Caco-2 (cell line): Measurements from ENCODE around the gene HOXC12. TPM values are rescaled to one million over a fixed set of nuclear protein-coding genes. Genes with fewer than 3 reads are reported as not detected.
A peak's percentile ranks its signal among the peaks of the same experiment; 100 is the strongest.

Experiments
- BruUV-seq: library from RNA; stranded (reverse); fragments of 400-500 nt; replicated peaks from 2 replicates; lab custom pipeline; 2021; lab: Mats Ljungman, UMichigan
- CTCF ChIA-PET: fragments of 300-600 bp; sonication (Branson Sonifier 250); formaldehyde crosslinking; loops from one replicate; lab custom pipeline; 2022; ENCODE audit warnings: antibody characterized with exemption; lab: Charles Lee
- POLR2A ChIA-PET: fragments of 300-600 bp; sonication (Branson Sonifier 250); formaldehyde crosslinking; loops from one replicate; lab custom pipeline; 2022; ENCODE audit warnings: antibody characterized with exemption; lab: Charles Lee
- DNase-seq, 2 experiments: peaks; one replicate each; pipeline versions ENCODE4 v3.0.0 to v3.0.0-alpha.2; 2020 to 2022
- H3K27me3 ChIP-seq: replicated peaks from 2 replicates; pipeline ENCODE4 v1.6.0; 2011; ENCODE audit warnings: low read length; ENCODE audit not compliant: control insufficient read depth, insufficient read depth
- H3K36me3 ChIP-seq: 2 replicates; pipeline ENCODE4 v1.5.1; 2011; ENCODE audit warnings: low read length; ENCODE audit not compliant: control insufficient read depth, insufficient read depth
- H3K4me1 ChIP-seq: fragments of 250-450 bp; sonication (Bioruptor Pico); 2 replicates; pipeline ENCODE4 v1.5.1; 2020; ENCODE audit warnings: mild to moderate bottlenecking
- H3K4me3 ChIP-seq: 2 replicates; pipeline ENCODE4 v1.5.1; 2011; ENCODE audit warnings: low read depth, mild to moderate bottlenecking, control low read depth, low read length
- H3K9me3 ChIP-seq: fragments of 250-450 bp; sonication (Bioruptor Pico); 2 replicates; pipeline ENCODE4 v1.5.1; 2020; ENCODE audit warnings: mild to moderate bottlenecking, moderate library complexity
- H3K27ac Mint-ChIP-seq: one replicate; pipeline ENCODE4 v1.8.0; 2022; ENCODE audit warnings: mixed read lengths; ENCODE audit not compliant: unreplicated experiment
- H3K27me3 Mint-ChIP-seq: one replicate; pipeline ENCODE4 v1.8.0; 2022; ENCODE audit warnings: mixed read lengths; ENCODE audit not compliant: insufficient read depth, unreplicated experiment
- H3K36me3 Mint-ChIP-seq: one replicate; pipeline ENCODE4 v1.8.0; 2022; ENCODE audit warnings: mild to moderate bottlenecking, mixed read lengths; ENCODE audit not compliant: insufficient read depth, unreplicated experiment
- H3K4me1 Mint-ChIP-seq: one replicate; pipeline ENCODE4 v1.8.0; 2022; ENCODE audit warnings: low read depth, mixed read lengths; ENCODE audit not compliant: unreplicated experiment
- H3K4me3 Mint-ChIP-seq: one replicate; pipeline ENCODE4 v1.8.0; 2022; ENCODE audit warnings: mild to moderate bottlenecking, moderate library complexity, mixed read lengths; ENCODE audit not compliant: unreplicated experiment
- H3K9me3 Mint-ChIP-seq: one replicate; pipeline ENCODE4 v1.8.0; 2022; ENCODE audit warnings: mixed read lengths; ENCODE audit not compliant: unreplicated experiment
- CTCF ChIP-seq, 2 experiments: fragments of 200-600 bp in 1 of 2; IDR thresholded peaks; 1 replicate in 1 of 2; 2 replicates in 1 of 2; pipeline versions ENCODE4 v1.5.1 to v1.8.0; 2011 to 2022; ENCODE audit warnings: antibody characterized with exemption in 1 of 2, control low read depth in 1 of 2, inconsistent platforms in 1 of 2, low read depth in 1 of 2, low read length in 1 of 2, mild to moderate bottlenecking in 1 of 2, moderate library complexity in 1 of 2; ENCODE audit not compliant: insufficient read depth in 1 of 2, severe bottlenecking in 1 of 2, unreplicated experiment in 1 of 2
- intact Hi-C: fragments of 100-400 bp; cut with micrococcal nuclease; formaldehyde crosslinking; loops from one replicate; pipeline ENCODE4 v1.10.0; 2022; ENCODE audit not compliant: unreplicated experiment
- total RNA-seq: library from RNA; stranded (reverse); gene quantifications from 2 replicates; pipeline ENCODE4 v1.2.3, GENCODE V29; 2022

HOXC12 gene
- total RNA-seq, 1 experiment from 2014 or later = 10.3 TPM

GRCh38 chr12:53982648-53983567, 28.2 kb downstream of the HOXC12 start:
- Mint-ChIP-seq H3K27ac (no peak overlapping the region), H3K4me3 (no peak overlapping the region), H3K36me3 (peaks cover 9% of the 10 kb centered on the region), H3K4me1 (peaks cover 23% of the 10 kb centered on the region), H3K9me3 (no peaks in the 10 kb centered on the region), H3K27me3 (no peaks in the 10 kb centered on the region)
- TF ChIP-seq CTCF (IDR thresholded peaks at IDR 0.05; ENCODE audit: insufficient read depth in 1 of 2, low read depth in 1 of 2, low read length in 1 of 2, severe bottlenecking in 1 of 2, unreplicated experiment in 1 of 2) = no peak
- H3K4me3 ChIP-seq = no peak overlapping the region
- no peaks in the 10 kb centered on the region for H3K27me3 ChIP-seq
- no peaks in the 10 kb centered on the region for H3K9me3 ChIP-seq
- POLR2A ChIA-PET = no interaction called here
- peaks cover 43% of the 10 kb centered on the region for H3K4me1 ChIP-seq
- H3K36me3 ChIP-seq = no peaks in the 10 kb centered on the region; the same call in 1 of the 2 replicates
- no TSS peak for BruUV-seq
- DNase-seq = no peak
- CTCF ChIA-PET = no interaction called here
- intact Hi-C loops = no loop called here

- Histone ChIP-seq H3K36me3 (no peaks in the 10 kb centered on the region; the same call in 1 of the 2 replicates), H3K4me1 (peaks cover 48% of the 10 kb centered on the region), H3K9me3 (no peaks in the 10 kb centered on the region), H3K4me3 (no peak overlapping the region), H3K27me3 (no peaks in the 10 kb centered on the region)
- BruUV-seq = no TSS peak
- CTCF ChIA-PET = no interaction called here
- Mint-ChIP-seq H3K27me3 (no peaks in the 10 kb centered on the region), H3K27ac (no peak overlapping the region), H3K4me1 (peaks cover 28% of the 10 kb centered on the region), H3K9me3 (no peaks in the 10 kb centered on the region), H3K4me3 (no peak overlapping the region), H3K36me3 (peaks cover 9% of the 10 kb centered on the region)
- peak in 1 of 2 experiments; percentile 30 for DNase-seq
- POLR2A ChIA-PET = no interaction called here
- TF ChIP-seq CTCF (IDR thresholded peaks at IDR 0.05; ENCODE audit: insufficient read depth in 1 of 2, low read depth in 1 of 2, low read length in 1 of 2, severe bottlenecking in 1 of 2, unreplicated experiment in 1 of 2) = no peak
- intact Hi-C loops = no loop called here
These were observed 28.9 kb downstream of the HOXC12 start for GRCh38 chr12:53983568-53983949.

GRCh38 chr12:53983950-53984572, 29.4 kb downstream of the HOXC12 start:
- intact Hi-C loops = loop anchor here (1.0 kb wide), 1 partner anchor 230 kb away; no protein-coding TSS in a partner anchor
- peaks cover 50% of the 10 kb centered on the region for H3K4me1 ChIP-seq
- DNase-seq = no peak
- no peaks in the 10 kb centered on the region for H3K9me3 ChIP-seq
- H3K27me3 ChIP-seq = no peaks in the 10 kb centered on the region
- Mint-ChIP-seq H3K4me3 (no peak overlapping the region), H3K9me3 (no peaks in the 10 kb centered on the region), H3K27ac (no peak overlapping the region), H3K27me3 (no peaks in the 10 kb centered on the region), H3K36me3 (peaks cover 9% of the 10 kb centered on the region), H3K4me1 (peaks cover 29% of the 10 kb centered on the region)
- CTCF ChIA-PET = interaction anchor here (1.0 to 2.4 kb wide), 4 partner anchors 33 to 230 kb away, joined by 3 to 15 read pairs (median 8); no protein-coding TSS in a partner anchor
- no peak for TF ChIP-seq CTCF (IDR thresholded peaks at IDR 0.05; ENCODE audit: insufficient read depth in 1 of 2, low read depth in 1 of 2, low read length in 1 of 2, severe bottlenecking in 1 of 2, unreplicated experiment in 1 of 2)
- POLR2A ChIA-PET = no interaction called here
- no peak overlapping the region for H3K4me3 ChIP-seq
- no peaks in the 10 kb centered on the region; the same call in 1 of the 2 replicates for H3K36me3 ChIP-seq
- BruUV-seq = no TSS peak
